K562 (cell line): ENCODE data around the gene SORT1. TPM values are rescaled to one million over a fixed set of nuclear protein-coding genes. Genes with fewer than 3 reads are reported as not detected.

ENCODE experiments used
- DDX20 ChIP-seq: fragments of 450-650 bp; IDR thresholded peaks from 2 replicates; pipeline ENCODE4 v1.6.1; 2016; ENCODE audit warnings: missing genetic modification characterization, low read depth, mild to moderate bottlenecking, missing compliant biosample characterization, moderate library complexity
- FOXM1 ChIP-seq, 2 experiments: fragments of 450-650 bp in 1 of 2; sonication (generic) in 1 of 2; formaldehyde crosslinking in 1 of 2; IDR thresholded peaks; 2 replicates each; pipeline versions ENCODE4 v1.6.1 to v1.9.0; 2017 to 2022; ENCODE audit warnings: low read depth in 2 of 2, mild to moderate bottlenecking in 2 of 2, missing genetic modification reagents in 1 of 2, moderate library complexity in 1 of 2
- HMG20A ChIP-seq: fragments of 450-650 bp; formaldehyde crosslinking; conservative IDR thresholded peaks from 2 replicates; pipeline ENCODE4 v1.4.0; 2020; ENCODE audit warnings: mild to moderate bottlenecking, mixed read lengths
- HSF4 ChIP-seq: fragments of 250-450 bp; sonication (Bioruptor Pico); IDR thresholded peaks from 2 replicates; pipeline ENCODE4 v2.1.2; 2022; ENCODE audit warnings: mild to moderate bottlenecking, moderate library complexity, borderline replicate concordance
- JUNB ChIP-seq: fragments of 450-650 bp; formaldehyde crosslinking; conservative IDR thresholded peaks from 2 replicates; pipeline ENCODE4 v1.4.0; 2020; ENCODE audit warnings: mild to moderate bottlenecking
- MXD1 ChIP-seq: fragments of 250-450 bp; sonication (Bioruptor Pico); IDR thresholded peaks from 2 replicates; pipeline ENCODE4 v1.8.0; 2021; ENCODE audit warnings: borderline replicate concordance, mild to moderate bottlenecking, moderate library complexity; ENCODE audit not compliant: poor library complexity, severe bottlenecking
- NCOA1 ChIP-seq: fragments of 450-650 bp; IDR thresholded peaks from 2 replicates; pipeline ENCODE4 v1.6.1; 2016; ENCODE audit warnings: low read depth
- NELFE ChIP-seq: IDR thresholded peaks from 2 replicates; pipeline ENCODE4 v1.6.1; 2011; ENCODE audit warnings: mild to moderate bottlenecking; ENCODE audit not compliant: insufficient read depth, insufficient read length
- NKRF ChIP-seq: fragments of 450-650 bp; IDR thresholded peaks from 2 replicates; pipeline ENCODE4 v1.6.1; 2016; ENCODE audit warnings: borderline replicate concordance
- SP1 ChIP-seq: sonication (generic); formaldehyde crosslinking; IDR thresholded peaks from 2 replicates; pipeline ENCODE4 v1.8.1; 2022; ENCODE audit warnings: mild to moderate bottlenecking, missing genetic modification reagents
- TGIF2 ChIP-seq: sonication (generic); formaldehyde crosslinking; IDR thresholded peaks from 2 replicates; pipeline ENCODE4 v1.8.1; 2022; ENCODE audit warnings: mild to moderate bottlenecking, missing genetic modification reagents, moderate library complexity
- TSHZ1 ChIP-seq: fragments of 250-450 bp; sonication (Bioruptor Pico); IDR thresholded peaks from 2 replicates; pipeline ENCODE4 v1.4.0; 2020; ENCODE audit warnings: mild to moderate bottlenecking, moderate library complexity
- USF1 ChIP-seq: sonication (generic); formaldehyde crosslinking; IDR thresholded peaks from 2 replicates; pipeline ENCODE4 v1.9.0; 2022; ENCODE audit warnings: mild to moderate bottlenecking, missing genetic modification reagents
- USF2 ChIP-seq: sonication (generic); formaldehyde crosslinking; IDR thresholded peaks from 2 replicates; pipeline ENCODE4 v1.5.0; 2020; ENCODE audit warnings: missing genetic modification reagents
- ZBTB8A ChIP-seq: fragments of 450-650 bp; IDR thresholded peaks from 2 replicates; pipeline ENCODE4 v1.6.1; 2018; ENCODE audit warnings: mild to moderate bottlenecking, moderate library complexity; ENCODE audit not compliant: partially characterized antibody
- ZKSCAN8 ChIP-seq: fragments of 200-800 bp; sonication (Bioruptor generic); IDR thresholded peaks from 2 replicates; pipeline ENCODE4 v1.6.1; 2016; ENCODE audit warnings: missing genetic modification characterization, missing compliant biosample characterization
- ZNF12 ChIP-seq: sonication (generic); formaldehyde crosslinking; IDR thresholded peaks from 2 replicates; pipeline ENCODE4 v1.4.0; 2020; ENCODE audit warnings: mild to moderate bottlenecking, missing genetic modification reagents
- ZNF224 ChIP-seq: sonication (generic); formaldehyde crosslinking; IDR thresholded peaks from 2 replicates; pipeline ENCODE4 v1.8.0; 2022; ENCODE audit warnings: mild to moderate bottlenecking, missing genetic modification reagents
- ZNF444 ChIP-seq: fragments of 250-450 bp; sonication (Bioruptor Pico); IDR thresholded peaks from 2 replicates; pipeline ENCODE4 v1.4.0; 2020; ENCODE audit warnings: mild to moderate bottlenecking, moderate library complexity
- ZNF707 ChIP-seq: fragments of 250-450 bp; sonication (Bioruptor Pico); conservative IDR thresholded peaks from 2 replicates; pipeline ENCODE4 v1.8.0; 2022; ENCODE audit warnings: inconsistent platforms, mild to moderate bottlenecking, moderate library complexity
- polyA plus RNA-seq, 8 experiments: library from polyadenylated mRNA; depleted of rRNA in 4 of 8; stranded (reverse) in 5 of 8; unstranded in 3 of 8; fragments of >200 nt; fragmentation: Nextera tagmentation in 2 of 8; fragmentation: Illumina TruSeq in 1 of 8; extraction: Ambion mirVana in 2 of 8; extraction: Trizol in 1 of 8; gene quantifications; 2 replicates each; pipeline versions ENCODE4 v1.2.1 to v1.2.3, GENCODE V29; 2011 to 2014; ENCODE audit warnings: inconsistent platforms in 1 of 8, missing spikeins in 1 of 8
- total RNA-seq, 7 experiments: library from RNA; depleted of rRNA in 6 of 7; stranded (reverse); fragments of >200 nt in 6 of 7; fragmentation: Illumina TruSeq in 2 of 7; extraction: Trizol in 2 of 7; gene quantifications; 2 replicates each; pipeline versions ENCODE4 v1.2.1 to v1.2.3, GENCODE V29; 2011 to 2021; ENCODE audit warnings: low replicate concordance in 1 of 7

The SORT1 gene
- total and polyA plus RNA-seq, 9 of the 15 experiments (the other 6 are each of a cell fraction or from before 2014, with no cell fraction given): 27.4 to 112 (median 65.0) TPM

GRCh38 chr1:109392788-109393616 lies 4.7 kb downstream of the SORT1 start (continued):
- no peak for TF ChIP-seq USF1 (CRISPR knock-in tag)
- no peak for TF ChIP-seq HSF4 (CRISPR knock-in tag)
- TF ChIP-seq ZNF12 (CRISPR knock-in tag): no peak
- TF ChIP-seq USF2: no peak
- TF ChIP-seq ZNF707 (CRISPR knock-in tag): no peak
- no peak for TF ChIP-seq HMG20A (CRISPR knock-in tag)
- TF ChIP-seq TSHZ1 (CRISPR knock-in tag): no peak
- peak; percentile 44 for TF ChIP-seq NKRF
- no peak for TF ChIP-seq ZNF224 (CRISPR knock-in tag)
- no peak; the same call in 1 of the 2 replicates for TF ChIP-seq FOXM1 (IDR thresholded peaks at IDR 0.05; ENCODE audit: low read depth)
- no peak for TF ChIP-seq FOXM1 (CRISPR knock-in tag; IDR thresholded peaks at IDR 0.05; ENCODE audit: low read depth)
- peak; percentile 64; the same call in 1 of the 2 replicates for TF ChIP-seq SP1
- TF ChIP-seq ZBTB8A: no peak
- TF ChIP-seq ZKSCAN8 (CRISPR knock-in tag): no peak
- TF ChIP-seq MXD1 (CRISPR knock-in tag): no peak
- TF ChIP-seq ZNF444 (CRISPR knock-in tag): no peak
- no peak for TF ChIP-seq NELFE
- 0 out of 2 replicates have a peak, but pooled peaks have one; percentile 14 for TF ChIP-seq NCOA1
- no peak for TF ChIP-seq TGIF2 (CRISPR knock-in tag)
- TF ChIP-seq DDX20: no peak
- TF ChIP-seq JUNB (CRISPR knock-in tag): no peak
